RWPE2 (cell line): ENCODE results near the gene SLC41A3.

Experiments
- ATAC-seq: fragments of 200-7000 bp; cut with Tn5 transposase; 3 replicates; pipeline ENCODE4 v1.9.1; 2021; ENCODE audit warnings: low read depth
- DNase-seq: peaks from one replicate; pipeline ENCODE4 v3.0.0-alpha.2; 2020; ENCODE audit warnings: low spot score
- H3K27ac ChIP-seq: fragments of 450-650 bp; 2 replicates; pipeline ENCODE4 v1.5.1; 2017; ENCODE audit warnings: mild to moderate bottlenecking; ENCODE audit not compliant: poor library complexity, severe bottlenecking
- H3K27me3 ChIP-seq: fragments of 250-450 bp; sonication (Bioruptor Pico); 2 replicates; pipeline ENCODE4 v1.5.1; 2021; ENCODE audit warnings: mild to moderate bottlenecking, moderate library complexity; ENCODE audit not compliant: insufficient read depth, poor library complexity, severe bottlenecking
- H3K36me3 ChIP-seq: fragments of 250-450 bp; sonication (Bioruptor Pico); 2 replicates; pipeline ENCODE4 v1.5.1; 2020; ENCODE audit warnings: low read depth, mild to moderate bottlenecking, moderate library complexity
- H3K4me1 ChIP-seq: fragments of 250-450 bp; sonication (Bioruptor Pico); 2 replicates; pipeline ENCODE4 v1.5.1; 2021; ENCODE audit warnings: mild to moderate bottlenecking, moderate library complexity; ENCODE audit not compliant: insufficient read depth, poor library complexity, severe bottlenecking
- H3K4me3 ChIP-seq: fragments of 250-450 bp; sonication (Bioruptor Pico); 2 replicates; pipeline ENCODE4 v1.5.1; 2021; ENCODE audit warnings: mild to moderate bottlenecking, moderate library complexity; ENCODE audit not compliant: severe bottlenecking
- H3K9me3 ChIP-seq: fragments of 250-450 bp; sonication (Bioruptor Pico); 2 replicates; pipeline ENCODE4 v1.5.1; 2021; ENCODE audit warnings: mild to moderate bottlenecking, moderate library complexity; ENCODE audit not compliant: severe bottlenecking
- TF ChIP-seq, protein P1 (sequence below): fragments of 450-650 bp; IDR thresholded peaks from one replicate; pipeline ENCODE4 v1.5.1; 2017; ENCODE audit warnings: mild to moderate bottlenecking, moderate library complexity; ENCODE audit not compliant: poor library complexity, severe bottlenecking

Gene SLC41A3

DNA sequence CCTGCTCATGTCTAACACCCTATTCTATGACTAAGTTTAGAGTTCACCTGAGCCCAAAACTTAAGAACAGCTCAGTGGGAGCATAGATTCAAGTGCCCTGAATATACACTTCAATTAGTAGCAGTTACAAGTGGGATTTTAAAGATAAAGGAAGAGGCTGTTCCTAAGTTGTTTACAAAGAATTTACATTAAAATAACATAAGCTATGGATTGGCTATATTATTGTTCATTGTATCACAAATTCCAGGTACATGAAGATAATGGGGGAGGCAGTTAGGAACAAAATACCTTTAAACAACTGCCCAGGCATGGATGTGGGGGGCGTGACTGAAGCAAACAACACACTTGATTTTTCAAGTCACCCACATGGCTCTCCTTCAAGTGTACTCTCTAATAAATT is 62.2 kb downstream of the SLC41A3 start:
- TF ChIP-seq, protein P1, sequence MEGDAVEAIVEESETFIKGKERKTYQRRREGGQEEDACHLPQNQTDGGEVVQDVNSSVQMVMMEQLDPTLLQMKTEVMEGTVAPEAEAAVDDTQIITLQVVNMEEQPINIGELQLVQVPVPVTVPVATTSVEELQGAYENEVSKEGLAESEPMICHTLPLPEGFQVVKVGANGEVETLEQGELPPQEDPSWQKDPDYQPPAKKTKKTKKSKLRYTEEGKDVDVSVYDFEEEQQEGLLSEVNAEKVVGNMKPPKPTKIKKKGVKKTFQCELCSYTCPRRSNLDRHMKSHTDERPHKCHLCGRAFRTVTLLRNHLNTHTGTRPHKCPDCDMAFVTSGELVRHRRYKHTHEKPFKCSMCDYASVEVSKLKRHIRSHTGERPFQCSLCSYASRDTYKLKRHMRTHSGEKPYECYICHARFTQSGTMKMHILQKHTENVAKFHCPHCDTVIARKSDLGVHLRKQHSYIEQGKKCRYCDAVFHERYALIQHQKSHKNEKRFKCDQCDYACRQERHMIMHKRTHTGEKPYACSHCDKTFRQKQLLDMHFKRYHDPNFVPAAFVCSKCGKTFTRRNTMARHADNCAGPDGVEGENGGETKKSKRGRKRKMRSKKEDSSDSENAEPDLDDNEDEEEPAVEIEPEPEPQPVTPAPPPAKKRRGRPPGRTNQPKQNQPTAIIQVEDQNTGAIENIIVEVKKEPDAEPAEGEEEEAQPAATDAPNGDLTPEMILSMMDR: no peak
- ATAC-seq (no peak), DNase-seq (no peak)
- no peaks in the 10 kb centered on the region for H3K36me3 ChIP-seq
- H3K27ac ChIP-seq: no peak overlapping the region
- no peaks in the 10 kb centered on the region for H3K27me3 ChIP-seq
- no peaks in the 10 kb centered on the region for H3K9me3 ChIP-seq
- no peaks in the 10 kb centered on the region for H3K4me1 ChIP-seq
- H3K4me3 ChIP-seq: no peak overlapping the region

GRCh38 chr3:126021224-126021623 is 62.7 kb downstream of the SLC41A3 start:
- no peak for DNase-seq
- Histone ChIP-seq H3K27ac (no peak overlapping the region), H3K27me3 (no peaks in the 10 kb centered on the region), H3K9me3 (no peaks in the 10 kb centered on the region), H3K4me3 (no peak overlapping the region), H3K4me1 (no peaks in the 10 kb centered on the region), H3K36me3 (no peaks in the 10 kb centered on the region)
- TF ChIP-seq, protein P1: no peak
- ATAC-seq: no peak

GRCh38 chr3:126019683-126020082 is 64.2 kb downstream of the SLC41A3 start:
- no peak overlapping the region for H3K4me3 ChIP-seq
- DNase-seq (no peak), ATAC-seq (no peak)
- H3K27me3 ChIP-seq: no peaks in the 10 kb centered on the region
- no peak overlapping the region for H3K27ac ChIP-seq
- H3K36me3 ChIP-seq: no peaks in the 10 kb centered on the region
- no peaks in the 10 kb centered on the region for H3K4me1 ChIP-seq
- TF ChIP-seq, protein P1: no peak
- no peaks in the 10 kb centered on the region for H3K9me3 ChIP-seq

DNA sequence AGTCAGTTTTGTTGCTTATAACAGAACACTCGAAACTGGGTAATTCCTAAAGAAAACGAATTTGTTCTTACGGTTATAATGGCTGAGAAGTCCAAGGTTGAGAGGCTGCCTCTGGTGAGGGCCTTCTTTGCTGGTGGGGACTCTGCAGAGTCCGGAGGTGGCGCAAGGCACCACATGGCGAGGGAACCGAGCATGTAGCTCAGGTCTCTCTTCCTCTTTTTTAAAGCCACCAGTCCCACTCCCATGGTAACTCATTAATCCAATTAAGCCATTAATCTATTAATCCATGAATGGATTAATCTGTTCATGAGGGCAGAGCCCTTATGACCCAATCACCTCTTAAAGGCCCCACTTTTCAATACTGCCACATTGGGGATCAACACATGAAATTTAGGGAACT is 64.9 kb downstream of the SLC41A3 start:
- Histone ChIP-seq H3K27me3 (no peaks in the 10 kb centered on the region), H3K27ac (no peak overlapping the region), H3K4me1 (no peaks in the 10 kb centered on the region), H3K36me3 (no peaks in the 10 kb centered on the region), H3K4me3 (no peak overlapping the region), H3K9me3 (no peaks in the 10 kb centered on the region)
- no peak for DNase-seq
- ATAC-seq: no peak
- TF ChIP-seq, protein P1: no peak

DNA sequence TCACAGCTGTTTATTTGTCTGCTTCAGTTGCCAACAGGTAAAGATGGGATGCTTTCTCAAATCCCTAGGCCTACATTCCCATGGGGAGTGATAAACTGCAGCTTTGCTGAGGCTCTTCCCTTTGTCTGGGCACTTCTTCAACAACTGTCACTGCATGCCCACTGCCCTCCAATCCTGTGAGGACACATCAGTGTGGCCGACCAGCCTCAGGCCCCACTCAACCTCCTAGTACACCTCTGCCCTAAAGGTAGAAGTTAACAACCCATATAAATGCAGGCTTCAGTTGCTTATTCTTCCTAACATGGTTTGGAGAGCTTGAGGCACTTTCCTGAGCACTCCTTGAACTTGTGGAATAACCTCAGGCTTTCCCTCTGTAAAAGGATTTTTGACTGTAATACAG is 65.4 kb downstream of the SLC41A3 start:
- DNase-seq (no peak), ATAC-seq (no peak)
- H3K27ac ChIP-seq: no peak overlapping the region
- H3K36me3 ChIP-seq: no peaks in the 10 kb centered on the region
- no peaks in the 10 kb centered on the region for H3K9me3 ChIP-seq
- no peaks in the 10 kb centered on the region for H3K4me1 ChIP-seq
- H3K27me3 ChIP-seq: no peaks in the 10 kb centered on the region
- no peak overlapping the region for H3K4me3 ChIP-seq
- TF ChIP-seq, protein P1: no peak
